ENCODE measurements around the gene GHRL. TPM values are rescaled to one million over a fixed set of nuclear protein-coding genes. Genes with fewer than 3 reads are reported as not detected.

GHRL gene
- total RNA-seq, 1 experiment from 2014 or later: not detected

DNA sequence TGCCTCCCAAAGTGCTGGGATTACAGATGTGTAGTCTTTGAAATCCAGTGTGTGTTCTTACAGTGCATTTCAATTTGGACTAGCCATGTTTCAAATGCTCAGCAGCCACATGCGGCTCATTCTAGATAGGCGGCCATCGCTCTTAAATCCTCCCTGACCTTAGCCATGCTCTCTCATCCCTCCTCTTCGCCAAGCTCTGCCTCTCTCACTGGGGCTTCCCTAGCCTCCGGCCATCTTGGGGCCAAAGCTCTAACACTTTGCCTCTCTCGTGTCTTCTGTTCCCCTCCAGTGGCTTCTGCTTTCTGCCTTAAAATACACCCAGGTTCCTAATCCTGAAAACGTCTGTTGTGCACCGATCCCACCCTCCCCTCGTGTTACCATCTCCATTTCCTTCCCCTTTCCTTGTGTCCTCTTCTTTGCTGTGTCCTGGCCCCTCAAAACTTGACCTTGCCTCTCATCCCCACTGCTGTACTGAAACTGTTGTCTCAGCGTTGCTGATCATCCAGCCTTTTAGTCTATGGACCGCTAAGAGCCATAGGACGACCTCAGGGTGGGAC lies 1.4 kb upstream of the GHRL start:
- POLR2A ChIA-PET: no interaction called here
- RAD21 ChIA-PET (ENCODE audit: low non-redundant PET in 1 of 2, low total read pairs in 2 of 2, uncharacterized antibody in 2 of 2, unreplicated experiment in 2 of 2): no interaction called here
- H3K4me3 ChIP-seq (replicated peaks in 1 of 2; ENCODE audit: low read depth in 1 of 2, low read length in 2 of 2): no peak overlapping the region
- intact Hi-C loops (cut with micrococcal nuclease): no loop called here
- no peaks in the 10 kb centered on the region for H3K79me2 ChIP-seq (ENCODE audit: insufficient read depth, low read length)
- no peaks in the 10 kb centered on the region for H4K20me1 ChIP-seq (ENCODE audit: insufficient read depth)
- DNase-seq (ENCODE audit: low read depth, low spot score) (no peak), ATAC-seq (no peak)
- H3K36me3 ChIP-seq (ENCODE audit: control insufficient read depth in 1 of 2, insufficient read depth in 2 of 2, low read length in 2 of 2): no peaks in the 10 kb centered on the region
- no peak overlapping the region for H3K27ac ChIP-seq (ENCODE audit: low read depth, low read length)
- CTCF ChIA-PET: no interaction called here
- H3K9ac ChIP-seq (ENCODE audit: low read length): no peak overlapping the region
- H3K9me2 ChIP-seq (ENCODE audit: insufficient read depth): no peaks in the 10 kb centered on the region
- H3K4me1 ChIP-seq (ENCODE audit: control insufficient read depth in 1 of 2, insufficient read depth in 2 of 2, low read length in 2 of 2): no peaks in the 10 kb centered on the region
- TF ChIP-seq, protein P1, sequence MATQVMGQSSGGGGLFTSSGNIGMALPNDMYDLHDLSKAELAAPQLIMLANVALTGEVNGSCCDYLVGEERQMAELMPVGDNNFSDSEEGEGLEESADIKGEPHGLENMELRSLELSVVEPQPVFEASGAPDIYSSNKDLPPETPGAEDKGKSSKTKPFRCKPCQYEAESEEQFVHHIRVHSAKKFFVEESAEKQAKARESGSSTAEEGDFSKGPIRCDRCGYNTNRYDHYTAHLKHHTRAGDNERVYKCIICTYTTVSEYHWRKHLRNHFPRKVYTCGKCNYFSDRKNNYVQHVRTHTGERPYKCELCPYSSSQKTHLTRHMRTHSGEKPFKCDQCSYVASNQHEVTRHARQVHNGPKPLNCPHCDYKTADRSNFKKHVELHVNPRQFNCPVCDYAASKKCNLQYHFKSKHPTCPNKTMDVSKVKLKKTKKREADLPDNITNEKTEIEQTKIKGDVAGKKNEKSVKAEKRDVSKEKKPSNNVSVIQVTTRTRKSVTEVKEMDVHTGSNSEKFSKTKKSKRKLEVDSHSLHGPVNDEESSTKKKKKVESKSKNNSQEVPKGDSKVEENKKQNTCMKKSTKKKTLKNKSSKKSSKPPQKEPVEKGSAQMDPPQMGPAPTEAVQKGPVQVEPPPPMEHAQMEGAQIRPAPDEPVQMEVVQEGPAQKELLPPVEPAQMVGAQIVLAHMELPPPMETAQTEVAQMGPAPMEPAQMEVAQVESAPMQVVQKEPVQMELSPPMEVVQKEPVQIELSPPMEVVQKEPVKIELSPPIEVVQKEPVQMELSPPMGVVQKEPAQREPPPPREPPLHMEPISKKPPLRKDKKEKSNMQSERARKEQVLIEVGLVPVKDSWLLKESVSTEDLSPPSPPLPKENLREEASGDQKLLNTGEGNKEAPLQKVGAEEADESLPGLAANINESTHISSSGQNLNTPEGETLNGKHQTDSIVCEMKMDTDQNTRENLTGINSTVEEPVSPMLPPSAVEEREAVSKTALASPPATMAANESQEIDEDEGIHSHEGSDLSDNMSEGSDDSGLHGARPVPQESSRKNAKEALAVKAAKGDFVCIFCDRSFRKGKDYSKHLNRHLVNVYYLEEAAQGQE (IDR thresholded peaks at IDR 0.05; ENCODE audit: low read depth): no peak
- TF ChIP-seq, protein P2, sequence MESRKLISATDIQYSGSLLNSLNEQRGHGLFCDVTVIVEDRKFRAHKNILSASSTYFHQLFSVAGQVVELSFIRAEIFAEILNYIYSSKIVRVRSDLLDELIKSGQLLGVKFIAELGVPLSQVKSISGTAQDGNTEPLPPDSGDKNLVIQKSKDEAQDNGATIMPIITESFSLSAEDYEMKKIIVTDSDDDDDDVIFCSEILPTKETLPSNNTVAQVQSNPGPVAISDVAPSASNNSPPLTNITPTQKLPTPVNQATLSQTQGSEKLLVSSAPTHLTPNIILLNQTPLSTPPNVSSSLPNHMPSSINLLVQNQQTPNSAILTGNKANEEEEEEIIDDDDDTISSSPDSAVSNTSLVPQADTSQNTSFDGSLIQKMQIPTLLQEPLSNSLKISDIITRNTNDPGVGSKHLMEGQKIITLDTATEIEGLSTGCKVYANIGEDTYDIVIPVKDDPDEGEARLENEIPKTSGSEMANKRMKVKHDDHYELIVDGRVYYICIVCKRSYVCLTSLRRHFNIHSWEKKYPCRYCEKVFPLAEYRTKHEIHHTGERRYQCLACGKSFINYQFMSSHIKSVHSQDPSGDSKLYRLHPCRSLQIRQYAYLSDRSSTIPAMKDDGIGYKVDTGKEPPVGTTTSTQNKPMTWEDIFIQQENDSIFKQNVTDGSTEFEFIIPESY (IDR thresholded peaks at IDR 0.05; ENCODE audit: extremely low read depth, insufficient replicate concordance, low read length): no peak
- no peak for TF ChIP-seq SP1 (IDR thresholded peaks at IDR 0.05; ENCODE audit: low read depth)
- no peak for TF ChIP-seq EZH2phosphoT487 (IDR thresholded peaks at IDR 0.05; ENCODE audit: borderline replicate concordance)
- TF ChIP-seq CBX3 (IDR thresholded peaks at IDR 0.05; ENCODE audit: low read depth): no peak
- TF ChIP-seq POLR2AphosphoS5 (IDR thresholded peaks at IDR 0.05; ENCODE audit: low read depth, low read length): no peak
- TF ChIP-seq CEBPB (IDR thresholded peaks at IDR 0.05; ENCODE audit: low read depth): no peak
- no peak for TF ChIP-seq POLR2A (IDR thresholded peaks at IDR 0.05; ENCODE audit: borderline replicate concordance, extremely low read depth, insufficient read depth, insufficient read length)
- TF ChIP-seq, protein P3, sequence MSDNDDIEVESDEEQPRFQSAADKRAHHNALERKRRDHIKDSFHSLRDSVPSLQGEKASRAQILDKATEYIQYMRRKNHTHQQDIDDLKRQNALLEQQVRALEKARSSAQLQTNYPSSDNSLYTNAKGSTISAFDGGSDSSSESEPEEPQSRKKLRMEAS (IDR thresholded peaks at IDR 0.05): no peak
- no peak for TF ChIP-seq ZNF274 (IDR thresholded peaks at IDR 0.05; ENCODE audit: low read depth, low read length)
- no peak for TF ChIP-seq SRF (IDR thresholded peaks at IDR 0.05; ENCODE audit: low read depth)
- no peak for TF ChIP-seq FOSL1 (IDR thresholded peaks at IDR 0.05; ENCODE audit: low read depth)
- no peak for TF ChIP-seq ZFX (IDR thresholded peaks at IDR 0.05)
- TF ChIP-seq, protein P4, sequence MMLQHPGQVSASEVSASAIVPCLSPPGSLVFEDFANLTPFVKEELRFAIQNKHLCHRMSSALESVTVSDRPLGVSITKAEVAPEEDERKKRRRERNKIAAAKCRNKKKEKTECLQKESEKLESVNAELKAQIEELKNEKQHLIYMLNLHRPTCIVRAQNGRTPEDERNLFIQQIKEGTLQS (IDR thresholded peaks at IDR 0.05): no peak
- TF ChIP-seq YY1 (IDR thresholded peaks at IDR 0.05; ENCODE audit: extremely low read depth, insufficient replicate concordance, low read depth, low read length): no peak
- TF ChIP-seq ELF1 (IDR thresholded peaks at IDR 0.05; ENCODE audit: borderline replicate concordance, low read depth): no peak
- H3K27me3 ChIP-seq (ENCODE audit: insufficient read depth, low read length): no peaks in the 10 kb centered on the region
- H2AFZ ChIP-seq (ENCODE audit: low read depth, low read length, poor library complexity, severe bottlenecking): no peak overlapping the region
- no peak overlapping the region for H3K4me2 ChIP-seq (ENCODE audit: low read length)
- H3K9me3 ChIP-seq (ENCODE audit: control insufficient read depth in 1 of 2, insufficient read depth in 1 of 2, low read depth in 1 of 2, low read length in 2 of 2): no peaks in the 10 kb centered on the region
- no TSS peak for BruUV-seq (replicated peaks)

Data from HCT116 (cell line).